ENCODE data around the gene RFWD3.

The RFWD3 gene

GRCh38 chr16:74603848-74604247 lies 62.8 kb downstream of the RFWD3 start:
- H3K4me3 ChIP-seq (ENCODE audit: low read depth, low read length, poor library complexity, severe bottlenecking): no peak overlapping the region
- H3K36me3 ChIP-seq (ENCODE audit: insufficient read depth, low read length): peaks cover 3% of the 10 kb centered on the region; the same call in 1 of the 2 replicates
- H3K4me2 ChIP-seq (ENCODE audit: low read length): peak overlapping the region; percentile 75; the same call in 1 of the 2 replicates
- no peak overlapping the region for H3K27ac ChIP-seq (ENCODE audit: low read depth, low read length, poor library complexity, severe bottlenecking)
- H4K20me1 ChIP-seq (ENCODE audit: insufficient read depth, low read length): no peaks in the 10 kb centered on the region
- no peaks in the 10 kb centered on the region for H3K9me3 ChIP-seq (ENCODE audit: low read length)
- peaks cover 66% of the 10 kb centered on the region for H3K79me2 ChIP-seq (ENCODE audit: insufficient read depth, low read length)
- H2AFZ ChIP-seq (ENCODE audit: low read length): no peak overlapping the region
- no peaks in the 10 kb centered on the region for H3K9me2 ChIP-seq (ENCODE audit: low read depth, low read length)
- H3K27me3 ChIP-seq (ENCODE audit: insufficient read depth, low read length): no peaks in the 10 kb centered on the region
- no peak for TF ChIP-seq CTCF (IDR thresholded peaks at IDR 0.05; ENCODE audit: low read length)
- TF ChIP-seq EZH2 (IDR thresholded peaks at IDR 0.05; ENCODE audit: borderline replicate concordance, low read length): no peak
- no peak overlapping the region for H3K9ac ChIP-seq (ENCODE audit: low read length)
- H3K4me1 ChIP-seq (ENCODE audit: insufficient read depth, low read length, severe bottlenecking): peaks cover 43% of the 10 kb centered on the region
- H3F3A ChIP-seq (ENCODE audit: insufficient read depth, low read length): 0 out of 2 replicates have a peak, but pooled peaks cover 4% of the 10 kb centered on the region

- H3K4me3 ChIP-seq (ENCODE audit: low read depth, low read length, poor library complexity, severe bottlenecking): no peak overlapping the region
- H3K4me1 ChIP-seq (ENCODE audit: insufficient read depth, low read length, severe bottlenecking): peaks cover 38% of the 10 kb centered on the region
- H3K9me3 ChIP-seq (ENCODE audit: low read length): no peaks in the 10 kb centered on the region
- no peaks in the 10 kb centered on the region for H3K9me2 ChIP-seq (ENCODE audit: low read depth, low read length)
- H3K79me2 ChIP-seq (ENCODE audit: insufficient read depth, low read length): peaks cover 79% of the 10 kb centered on the region
- H3F3A ChIP-seq (ENCODE audit: insufficient read depth, low read length): 0 out of 2 replicates have a peak, but pooled peaks cover 4% of the 10 kb centered on the region
- no peak for TF ChIP-seq CTCF (IDR thresholded peaks at IDR 0.05; ENCODE audit: low read length)
- TF ChIP-seq EZH2 (IDR thresholded peaks at IDR 0.05; ENCODE audit: borderline replicate concordance, low read length): no peak
- no peak overlapping the region for H2AFZ ChIP-seq (ENCODE audit: low read length)
- H3K9ac ChIP-seq (ENCODE audit: low read length): no peak overlapping the region
- peaks cover 11% of the 10 kb centered on the region for H3K36me3 ChIP-seq (ENCODE audit: insufficient read depth, low read length)
- H3K4me2 ChIP-seq (ENCODE audit: low read length): peak overlapping the region; percentile 23; the same call in 1 of the 2 replicates
- H3K27me3 ChIP-seq (ENCODE audit: insufficient read depth, low read length): no peaks in the 10 kb centered on the region
- H3K27ac ChIP-seq (ENCODE audit: low read depth, low read length, poor library complexity, severe bottlenecking): no peak overlapping the region
- H4K20me1 ChIP-seq (ENCODE audit: insufficient read depth, low read length): no peaks in the 10 kb centered on the region
Measured at GRCh38 chr16:74601126-74601871, 65.4 kb downstream of the RFWD3 start.

- Histone ChIP-seq H3K27ac (ENCODE audit: low read depth, low read length, poor library complexity, severe bottlenecking) (no peak overlapping the region), H3K9me3 (ENCODE audit: low read length) (no peaks in the 10 kb centered on the region), H3K9me2 (ENCODE audit: low read depth, low read length) (no peaks in the 10 kb centered on the region), H4K20me1 (ENCODE audit: insufficient read depth, low read length) (no peaks in the 10 kb centered on the region), H3K4me2 (ENCODE audit: low read length) (no peak overlapping the region), H3K79me2 (ENCODE audit: insufficient read depth, low read length) (peaks cover 56% of the 10 kb centered on the region), H3K4me1 (ENCODE audit: insufficient read depth, low read length, severe bottlenecking) (peaks cover 10% of the 10 kb centered on the region), H2AFZ (ENCODE audit: low read length) (no peak overlapping the region), H3K4me3 (ENCODE audit: low read depth, low read length, poor library complexity, severe bottlenecking) (no peak overlapping the region), H3K36me3 (ENCODE audit: insufficient read depth, low read length) (peaks cover 12% of the 10 kb centered on the region), H3K9ac (ENCODE audit: low read length) (no peak overlapping the region), H3K27me3 (ENCODE audit: insufficient read depth, low read length) (no peaks in the 10 kb centered on the region), H3F3A (ENCODE audit: insufficient read depth, low read length) (0 out of 2 replicates have a peak, but pooled peaks cover under 1% of the 10 kb centered on the region)
- TF ChIP-seq CTCF (IDR thresholded peaks at IDR 0.05; ENCODE audit: low read length): no peak
- TF ChIP-seq EZH2 (IDR thresholded peaks at IDR 0.05; ENCODE audit: borderline replicate concordance, low read length): no peak
Measured at GRCh38 chr16:74596586-74596985, 70.1 kb downstream of the RFWD3 start.
